B cell (primary cell): ENCODE measurements around the gene NRDE2.

Source experiments
- CTCF ChIP-seq: fragments of 200-600 bp; IDR thresholded peaks from one replicate; pipeline ENCODE4 v1.8.0; 2022; ENCODE audit warnings: antibody characterized with exemption, mild to moderate bottlenecking
- EZH2 ChIP-seq: IDR thresholded peaks from 2 replicates; pipeline ENCODE4 v1.6.1; 2012; ENCODE audit warnings: borderline replicate concordance, low read depth, mild to moderate bottlenecking, moderate library complexity, low read length; ENCODE audit not compliant: insufficient read depth, poor library complexity, severe bottlenecking

- no peak for TF ChIP-seq EZH2
- no peak for TF ChIP-seq CTCF
These were observed 18.0 kb upstream of the NRDE2 start for GRCh38 chr14:90349739-90350138.
